Non-pigmented ciliary epithelial cell (primary cell): ENCODE measurements around the gene RBM25.

Experiments used
- DNase-seq: peaks from one replicate; pipeline ENCODE4 v3.0.0-alpha.2; 2010; ENCODE audit warnings: low read depth

The RBM25 gene

DNA sequence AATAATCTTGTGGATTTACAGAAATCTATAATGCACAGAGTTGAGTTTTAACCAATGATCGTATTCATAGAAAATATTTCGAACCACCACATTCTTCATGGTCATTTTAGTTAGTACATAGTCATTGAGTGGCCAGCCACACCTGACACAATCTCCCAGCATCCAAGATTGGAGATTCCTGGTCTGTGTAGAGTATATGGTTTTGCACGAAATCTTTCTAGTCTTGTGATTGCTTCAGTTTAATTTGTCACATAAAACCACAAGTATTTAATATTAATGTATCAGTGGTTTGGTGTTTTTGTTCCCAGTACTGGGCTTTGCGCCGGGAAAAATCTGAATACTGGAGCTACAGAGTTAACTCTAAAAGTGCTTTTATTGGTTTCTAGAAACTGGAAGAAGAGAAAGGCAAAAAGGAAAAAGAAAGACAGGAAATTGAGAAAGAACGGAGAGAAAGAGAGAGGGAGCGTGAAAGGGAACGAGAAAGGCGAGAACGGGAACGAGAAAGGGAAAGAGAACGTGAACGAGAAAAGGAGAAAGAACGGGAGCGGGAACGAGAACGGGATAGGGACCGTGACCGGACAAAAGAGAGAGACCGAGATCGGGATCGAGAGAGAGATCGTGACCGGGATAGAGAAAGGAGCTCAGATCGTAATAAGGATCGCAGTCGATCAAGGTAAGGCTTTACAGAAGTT is 44.6 kb downstream of the RBM25 start:
- no peak for DNase-seq

DNA sequence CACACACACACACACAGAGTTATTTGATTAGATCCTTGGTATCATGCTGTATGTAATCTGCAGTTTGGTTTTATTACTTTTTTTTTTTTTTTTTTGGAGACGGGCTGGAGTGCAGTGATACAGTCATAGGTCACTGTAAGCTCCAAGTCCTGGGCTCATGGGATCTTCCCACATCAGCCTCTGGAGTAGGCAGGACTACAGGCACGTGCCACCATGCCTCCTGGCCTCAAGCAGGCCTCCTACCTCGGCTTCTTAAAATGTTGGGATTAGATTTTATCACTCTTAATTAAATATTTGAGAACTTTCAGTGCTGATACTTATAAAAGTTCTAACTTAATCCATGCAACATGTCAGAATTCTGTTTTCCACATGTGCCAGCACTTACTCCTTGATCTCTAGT is 46.7 kb downstream of the RBM25 start:
- no peak for DNase-seq

DNA sequence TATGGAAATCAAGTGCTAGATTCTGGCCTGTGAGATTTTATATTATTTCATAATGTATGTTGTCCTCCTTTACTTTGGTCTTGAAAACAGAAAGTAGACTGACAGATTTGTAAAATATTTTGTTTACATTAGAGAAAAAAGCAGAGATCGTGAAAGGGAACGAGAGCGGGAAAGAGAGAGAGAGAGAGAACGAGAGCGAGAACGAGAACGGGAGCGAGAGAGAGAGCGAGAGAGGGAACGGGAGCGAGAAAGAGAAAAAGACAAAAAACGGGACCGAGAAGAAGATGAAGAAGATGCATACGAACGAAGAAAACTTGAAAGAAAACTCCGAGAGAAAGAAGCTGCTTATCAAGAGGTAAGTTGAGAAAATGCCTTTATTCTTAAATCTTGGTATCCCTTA is 47.4 kb downstream of the RBM25 start:
- no peak for DNase-seq

DNA sequence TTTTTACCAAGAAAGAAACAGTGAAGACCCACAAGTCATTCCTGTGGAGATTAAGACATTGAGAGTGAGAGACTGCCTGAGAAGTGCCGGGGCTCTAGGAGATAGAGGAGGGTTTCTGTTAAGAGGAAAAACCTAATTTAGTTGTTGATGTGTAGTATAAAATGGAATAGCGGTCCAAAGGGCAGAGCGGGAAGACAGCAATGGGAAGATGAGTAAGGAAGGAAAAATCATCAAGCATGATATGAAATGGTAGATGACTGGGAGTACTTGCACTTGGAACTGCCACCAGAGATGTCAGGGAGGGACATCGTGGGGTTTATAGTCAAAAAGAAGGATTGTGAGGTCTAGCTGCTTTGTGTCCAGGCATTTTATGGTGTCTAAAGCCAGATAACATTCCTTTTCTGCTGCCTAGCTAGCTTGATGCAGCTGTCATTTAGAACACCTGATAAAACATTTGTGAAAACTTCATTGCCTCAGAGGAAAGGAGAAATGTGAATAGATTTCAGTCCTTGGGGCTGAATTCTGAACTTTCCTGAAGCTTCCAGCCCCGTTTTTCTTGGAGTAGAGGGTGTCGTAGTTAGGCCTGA is 57.8 kb downstream of the RBM25 start:
- DNase-seq: no peak

DNA sequence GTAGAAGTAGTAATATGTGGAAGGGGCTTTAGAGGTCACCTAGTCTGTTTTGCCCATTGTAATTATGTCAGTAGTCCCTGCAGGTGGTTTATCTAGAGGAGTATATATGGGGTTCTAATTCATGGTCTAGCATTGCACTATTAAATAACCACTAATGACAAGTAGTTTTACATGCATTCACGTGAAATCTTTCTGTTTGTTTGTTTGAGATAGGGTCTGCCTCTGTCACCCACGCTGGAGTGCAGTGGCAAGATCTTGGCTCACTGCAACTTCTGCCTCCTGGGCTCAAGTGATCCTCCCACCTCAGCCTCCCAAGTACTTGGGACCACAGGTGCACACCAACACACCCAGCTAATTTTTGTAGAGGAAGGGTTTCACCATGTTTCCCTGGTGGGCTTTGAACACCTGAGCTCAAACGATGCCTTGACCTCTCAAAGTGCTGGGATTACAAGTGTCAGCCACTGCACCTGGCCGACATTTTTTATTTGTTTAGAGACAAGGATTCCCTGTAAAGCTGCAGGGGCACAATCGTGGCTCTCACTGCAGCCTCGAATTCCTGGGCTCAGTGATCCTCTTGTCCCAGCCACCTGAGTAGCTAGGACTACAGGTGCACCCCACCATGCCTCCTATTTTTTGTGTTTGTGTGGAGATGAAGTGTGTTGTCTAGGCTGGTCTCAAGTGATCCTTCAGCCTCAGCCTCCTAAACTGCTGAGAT is 66.0 kb downstream of the RBM25 start:
- DNase-seq: no peak

DNA sequence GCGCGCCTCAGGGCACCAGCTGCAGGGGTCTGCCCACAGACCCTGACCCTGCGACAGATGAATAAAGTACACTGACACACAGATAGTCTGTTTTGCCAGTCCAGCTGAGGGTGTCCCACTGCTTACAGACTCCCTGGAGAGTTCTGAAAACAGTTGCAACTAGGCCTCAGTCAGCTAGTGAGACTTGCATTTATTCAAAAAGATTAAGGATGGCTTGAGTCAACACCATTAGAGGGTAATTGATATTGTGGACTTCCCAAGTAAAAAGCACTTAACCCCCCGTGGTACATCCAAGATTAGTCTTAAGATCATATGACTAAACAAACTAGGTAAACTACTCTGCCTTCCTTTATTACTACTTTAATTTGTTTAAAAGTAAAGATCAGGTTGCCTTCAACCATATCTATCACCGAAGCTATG is 66.8 kb downstream of the RBM25 start:
- no peak for DNase-seq

DNA sequence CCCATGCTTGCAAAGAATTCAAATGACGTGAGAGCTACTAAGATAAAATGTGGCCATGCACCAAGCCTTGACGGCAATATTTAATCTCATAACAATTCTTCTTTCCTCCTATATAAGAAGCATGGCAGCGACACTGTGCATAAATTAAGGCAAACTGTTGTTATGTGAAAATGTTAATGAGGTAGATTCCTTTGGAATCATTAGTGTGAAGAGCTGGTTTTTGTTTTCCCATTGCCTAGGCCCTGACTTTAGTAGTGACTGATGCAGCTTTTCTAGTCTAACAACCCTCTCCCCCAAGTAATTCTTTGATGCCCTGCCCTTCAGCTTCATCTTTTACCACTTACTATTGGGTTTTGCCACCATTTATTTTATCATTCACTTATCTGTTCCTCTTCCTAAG is 67.4 kb downstream of the RBM25 start:
- DNase-seq: no peak

DNA sequence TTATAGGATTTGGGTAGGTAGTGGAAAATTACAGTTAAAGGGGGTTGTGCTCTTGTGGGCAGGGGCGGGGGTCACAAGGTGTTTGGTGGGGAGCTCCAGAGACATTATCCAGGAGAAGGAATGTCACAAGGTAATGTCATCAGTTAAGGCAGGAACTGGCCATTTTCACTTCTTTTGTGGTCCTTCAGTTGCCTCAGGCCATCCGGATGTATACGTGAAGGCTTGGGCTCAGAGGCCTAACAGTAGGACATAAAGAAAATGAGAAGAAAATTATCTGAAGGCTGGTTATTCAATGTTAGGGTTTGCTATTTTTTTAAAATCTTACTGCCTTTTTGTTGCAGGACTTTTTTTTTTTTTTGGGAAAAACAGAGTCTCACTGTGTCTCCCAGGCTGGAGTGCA is 75.5 kb downstream of the RBM25 start:
- DNase-seq: no peak

DNA sequence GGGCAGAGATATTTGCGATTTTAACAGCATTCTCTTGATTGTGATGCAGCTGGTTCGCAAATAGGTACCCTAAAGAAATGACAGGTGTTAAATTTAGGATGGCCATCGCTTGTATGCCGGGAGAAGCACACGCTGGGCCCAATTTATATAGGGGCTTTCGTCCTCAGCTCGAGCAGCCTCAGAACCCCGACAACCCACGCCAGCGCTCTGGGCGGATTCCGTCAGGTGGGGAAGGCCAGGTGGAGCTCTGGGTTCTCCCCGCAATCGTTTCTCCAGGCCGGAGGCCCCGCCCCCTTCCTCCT is 77.7 kb downstream of the RBM25 start:
- DNase-seq: no peak

DNA sequence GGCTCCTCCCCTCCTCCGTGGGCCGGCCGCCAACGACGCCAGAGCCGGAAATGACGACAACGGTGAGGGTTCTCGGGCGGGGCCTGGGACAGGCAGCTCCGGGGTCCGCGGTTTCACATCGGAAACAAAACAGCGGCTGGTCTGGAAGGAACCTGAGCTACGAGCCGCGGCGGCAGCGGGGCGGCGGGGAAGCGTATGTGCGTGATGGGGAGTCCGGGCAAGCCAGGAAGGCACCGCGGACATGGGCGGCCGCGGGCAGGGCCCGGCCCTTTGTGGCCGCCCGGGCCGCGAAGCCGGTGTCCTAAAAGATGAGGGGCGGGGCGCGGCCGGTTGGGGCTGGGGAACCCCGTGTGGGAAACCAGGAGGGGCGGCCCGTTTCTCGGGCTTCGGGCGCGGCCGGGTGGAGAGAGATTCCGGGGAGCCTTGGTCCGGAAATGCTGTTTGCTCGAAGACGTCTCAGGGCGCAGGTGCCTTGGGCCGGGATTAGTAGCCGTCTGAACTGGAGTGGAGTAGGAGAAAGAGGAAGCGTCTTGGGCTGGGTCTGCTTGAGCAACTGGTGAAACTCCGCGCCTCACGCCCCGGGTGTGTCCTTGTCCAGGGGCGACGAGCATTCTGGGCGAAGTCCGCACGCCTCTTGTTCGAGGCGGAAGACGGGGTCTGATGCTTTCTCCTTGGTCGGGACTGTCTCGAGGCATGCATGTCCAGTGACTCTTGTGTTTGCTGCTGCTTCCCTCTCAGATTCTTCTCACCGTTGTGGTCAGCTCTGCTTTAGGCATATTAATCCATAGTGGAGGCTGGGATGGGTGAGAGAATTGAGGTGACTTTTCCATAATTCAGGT is 78.3 kb downstream of the RBM25 start, which contains the start of gene PSEN1:
TSS of gene PSEN1 (plus strand) at position 121 of the 839 bp plus-strand sequence. CDS start 11,513 bp downstream, outside the sequence.
- peak; percentile 47 for DNase-seq

DNA sequence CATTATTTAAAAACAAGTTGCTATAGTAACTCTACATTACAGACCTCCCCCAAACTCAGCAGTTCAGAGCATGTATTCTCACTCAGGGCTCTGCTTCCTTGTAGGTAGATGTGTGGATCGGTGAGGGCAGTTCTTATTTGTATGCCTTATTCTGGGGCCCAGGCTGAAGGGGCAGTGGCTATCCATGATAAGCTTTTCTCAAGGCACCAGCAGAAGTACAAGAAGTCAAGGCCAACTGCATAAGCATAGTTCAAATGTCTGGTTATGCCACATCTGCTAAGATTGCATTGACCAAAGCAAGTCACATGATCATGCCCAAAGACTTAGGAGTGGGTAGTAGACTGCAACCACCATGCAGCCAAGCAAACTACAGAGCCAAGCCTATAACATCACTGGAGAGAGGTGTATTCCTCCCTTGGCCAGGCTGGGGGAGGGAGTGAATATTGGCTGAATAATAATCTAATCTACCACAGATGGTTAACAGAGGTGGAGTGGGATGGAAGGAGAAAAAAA is 82.5 kb downstream of the RBM25 start:
- DNase-seq: no peak

DNA sequence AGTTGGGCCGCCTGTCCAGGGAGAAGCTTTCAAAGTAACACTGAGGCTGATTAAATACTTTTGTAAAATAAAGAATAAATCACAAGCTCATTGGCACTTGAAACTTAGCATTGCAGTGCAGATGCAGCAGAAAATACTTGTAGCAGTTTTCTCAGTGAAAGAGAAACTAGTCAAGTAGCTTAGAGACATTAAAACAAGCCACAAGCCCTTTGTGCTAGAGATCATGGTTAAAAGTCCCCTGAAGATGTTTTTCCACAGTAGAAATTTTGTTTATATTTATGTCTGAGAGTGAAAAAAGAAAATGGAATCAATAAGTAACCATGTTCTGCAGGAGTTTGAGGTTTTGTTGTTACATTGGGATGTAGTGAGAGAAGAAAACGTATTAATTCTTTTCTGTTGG is 83.9 kb downstream of the RBM25 start:
- DNase-seq: no peak

DNA sequence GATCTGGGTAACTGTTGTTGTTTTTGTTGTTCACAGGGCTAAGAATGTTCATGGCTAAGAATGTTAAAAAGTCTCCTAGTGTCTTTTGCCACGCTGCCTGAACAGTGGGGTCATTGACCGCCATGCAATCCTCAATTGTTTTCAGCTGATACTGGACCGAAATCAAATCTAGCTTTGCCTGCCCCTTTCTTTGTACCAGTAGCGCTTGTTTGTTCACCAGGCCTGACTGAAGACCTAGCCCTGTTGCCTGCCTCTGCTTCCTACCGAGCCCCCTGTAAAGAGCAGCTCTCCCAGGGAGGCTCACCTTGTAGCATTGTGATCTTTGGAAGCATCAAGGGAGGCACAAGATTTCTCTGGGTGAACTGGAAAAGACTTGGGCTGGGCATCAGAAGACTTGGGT is 84.7 kb downstream of the RBM25 start:
- DNase-seq: no peak

DNA sequence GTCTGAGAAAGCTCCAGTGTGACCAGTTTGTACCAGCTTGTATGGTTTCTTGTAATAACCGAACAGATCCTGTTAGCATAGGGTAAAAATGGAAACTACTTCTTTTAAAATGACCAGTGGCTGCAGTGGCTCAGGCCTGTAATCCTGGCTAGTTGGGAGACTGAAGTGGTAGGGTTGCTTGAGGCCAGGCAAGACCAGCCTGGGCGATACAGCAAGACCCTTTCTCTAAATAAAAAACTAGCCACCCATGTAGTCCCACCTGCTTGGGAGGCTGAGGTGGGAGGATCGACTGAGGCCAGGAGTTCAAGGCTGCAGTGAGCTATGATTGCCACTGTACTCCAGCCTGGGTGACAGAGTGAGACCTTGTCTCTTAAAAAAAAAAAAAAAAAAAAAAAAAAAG is 85.3 kb downstream of the RBM25 start:
- DNase-seq: no peak

DNA sequence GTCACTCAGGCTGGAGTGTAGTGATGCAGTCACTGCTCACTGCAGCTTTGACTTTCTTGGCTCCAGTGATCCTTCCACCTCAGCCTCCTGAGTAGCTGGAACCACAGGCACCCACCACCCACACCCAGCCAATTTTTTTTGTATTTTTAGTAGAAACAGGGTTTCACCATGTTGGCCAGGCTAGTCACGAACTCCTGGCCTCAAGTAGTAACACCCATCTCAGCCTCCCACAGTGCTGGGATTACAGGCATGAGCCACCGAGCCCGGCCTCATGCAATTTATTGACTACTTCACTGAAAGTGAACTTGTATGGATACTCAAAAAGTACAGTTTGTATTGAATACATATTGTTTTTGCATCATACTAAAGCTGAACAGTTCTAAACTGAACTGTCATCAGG is 87.0 kb downstream of the RBM25 start:
- no peak for DNase-seq

DNA sequence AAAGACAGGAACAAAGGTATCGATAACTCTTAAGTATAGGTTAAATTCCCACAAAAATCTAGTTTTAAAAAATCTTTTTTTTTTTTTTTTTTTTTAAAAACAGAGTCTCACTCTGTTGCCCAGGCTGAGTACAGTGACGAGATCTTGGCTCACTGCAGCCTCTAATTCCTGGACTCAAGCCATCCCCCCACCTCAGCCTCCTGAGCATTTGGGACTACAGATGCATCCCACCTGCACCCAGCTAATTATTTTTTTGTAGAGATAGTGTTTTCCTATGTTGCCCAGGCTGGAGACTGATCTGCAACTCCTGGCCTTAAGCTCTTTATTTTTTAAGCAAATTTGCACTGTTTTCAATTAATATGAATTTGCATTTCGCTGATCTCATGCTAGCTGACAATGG is 87.8 kb downstream of the RBM25 start:
- DNase-seq: no peak

DNA sequence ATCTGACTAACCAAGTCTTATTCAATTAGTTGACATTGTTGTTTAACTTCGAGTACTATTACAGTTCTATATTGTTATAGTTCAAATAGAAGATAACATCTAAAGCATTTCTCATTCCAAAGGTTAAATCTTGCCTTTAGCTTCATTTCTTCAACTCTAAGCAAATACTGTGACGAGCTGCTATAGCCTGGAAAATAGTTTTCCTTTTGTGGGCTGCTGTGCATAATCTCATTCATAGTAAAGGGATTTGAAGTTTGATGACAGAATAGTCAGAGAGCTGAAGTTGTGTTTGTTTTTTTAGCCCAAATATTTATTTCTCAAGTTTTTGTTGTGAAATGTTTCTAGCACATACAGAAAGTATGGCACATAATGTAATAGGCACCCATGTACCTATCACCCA is 91.4 kb downstream of the RBM25 start:
- no peak for DNase-seq

DNA sequence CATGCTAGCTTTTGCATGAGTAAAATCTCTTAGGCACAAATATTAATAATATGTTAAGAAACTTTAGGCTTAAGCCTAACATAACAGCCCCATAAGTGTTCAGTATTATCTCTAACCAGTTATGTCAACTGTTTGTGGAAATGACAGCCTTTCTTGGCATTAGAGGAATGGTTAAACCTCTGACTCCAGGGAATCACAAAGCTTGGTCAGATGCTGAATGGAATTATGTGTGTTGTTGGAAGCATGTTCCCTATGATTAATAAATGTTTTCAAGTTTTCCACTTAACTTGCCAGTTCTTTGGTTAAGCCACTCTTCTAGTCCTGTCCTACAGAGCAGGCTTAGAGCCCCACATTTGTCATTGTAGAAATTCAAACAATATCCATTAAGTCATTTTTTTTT is 94.9 kb downstream of the RBM25 start:
- DNase-seq: peak; percentile 41

DNA sequence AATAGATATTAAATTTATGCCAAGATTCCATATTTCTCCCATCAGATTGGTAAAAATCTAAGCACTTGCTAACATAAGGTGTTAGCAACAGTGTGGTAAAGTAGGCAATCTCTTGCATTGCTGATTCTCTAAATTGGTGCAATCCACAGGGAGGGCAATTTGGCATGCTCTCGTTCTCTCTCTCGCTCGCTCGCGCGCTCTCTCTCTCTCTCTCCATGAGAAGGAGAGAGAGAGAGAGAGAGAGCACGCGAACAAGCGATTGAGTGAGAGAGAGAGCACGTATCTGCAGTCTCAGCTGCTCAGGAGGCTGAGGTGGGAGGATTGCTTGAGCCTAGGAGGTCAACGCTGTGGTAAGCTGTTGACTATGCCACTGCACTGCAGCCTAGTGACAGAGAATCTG is 103.9 kb downstream of the RBM25 start:
- no peak for DNase-seq

DNA sequence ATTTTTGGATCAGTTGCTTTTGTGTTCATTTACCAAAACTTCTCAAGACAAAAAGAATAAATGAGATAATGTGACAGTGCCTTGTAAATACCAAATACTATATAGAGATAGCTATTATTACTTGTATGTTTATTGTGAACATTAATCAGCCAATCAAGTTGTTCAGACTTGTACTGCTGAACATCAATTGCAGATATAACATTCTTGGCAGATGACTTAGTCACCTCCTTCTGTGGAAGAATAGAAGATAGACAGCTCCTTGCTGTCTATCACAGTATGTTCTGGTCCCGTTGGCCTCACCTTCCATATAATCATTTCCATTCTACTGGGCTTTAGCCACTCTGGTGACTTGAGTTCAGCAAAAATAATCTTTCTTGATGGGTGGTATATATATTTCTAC is 108.1 kb downstream of the RBM25 start:
- no peak for DNase-seq

DNA sequence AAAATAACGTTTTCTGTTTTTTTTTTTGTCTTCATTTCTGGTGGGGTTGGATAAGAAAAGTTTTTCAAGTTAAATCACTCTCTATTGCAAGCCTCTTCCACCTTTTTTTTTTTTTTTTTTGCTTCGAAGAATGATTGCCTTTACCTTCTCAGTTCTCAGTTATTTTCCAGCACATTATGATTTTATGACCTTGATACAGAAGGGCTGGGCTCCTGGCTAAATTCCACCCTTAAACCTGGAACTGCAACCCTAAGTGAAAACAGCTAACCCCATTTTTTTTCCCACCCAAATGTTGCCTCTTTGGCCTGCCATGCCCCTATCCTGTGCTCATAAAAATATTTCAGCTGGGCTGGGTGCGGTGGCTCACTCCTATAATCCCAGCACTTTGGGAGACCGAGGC is 109.4 kb downstream of the RBM25 start:
- DNase-seq: no peak

DNA sequence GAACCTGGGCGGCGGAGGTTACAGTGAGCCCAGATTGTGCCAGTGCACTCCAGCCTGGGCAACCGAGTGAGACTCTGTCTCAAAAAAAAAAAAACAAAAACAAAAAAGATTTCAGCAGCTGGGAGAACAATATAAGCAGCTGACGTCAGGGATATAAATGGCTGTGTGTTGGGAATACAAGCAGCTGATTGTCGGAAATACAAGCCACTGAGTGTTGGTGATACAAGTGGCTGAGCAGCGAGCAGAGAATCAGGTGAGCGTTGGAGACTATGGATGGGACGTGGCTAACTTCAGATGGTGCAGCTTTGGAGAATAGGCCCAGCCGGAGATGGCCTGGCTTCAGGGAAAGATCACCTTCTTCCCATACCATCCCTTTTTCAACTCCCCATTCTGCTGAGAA is 109.9 kb downstream of the RBM25 start:
- DNase-seq: no peak

DNA sequence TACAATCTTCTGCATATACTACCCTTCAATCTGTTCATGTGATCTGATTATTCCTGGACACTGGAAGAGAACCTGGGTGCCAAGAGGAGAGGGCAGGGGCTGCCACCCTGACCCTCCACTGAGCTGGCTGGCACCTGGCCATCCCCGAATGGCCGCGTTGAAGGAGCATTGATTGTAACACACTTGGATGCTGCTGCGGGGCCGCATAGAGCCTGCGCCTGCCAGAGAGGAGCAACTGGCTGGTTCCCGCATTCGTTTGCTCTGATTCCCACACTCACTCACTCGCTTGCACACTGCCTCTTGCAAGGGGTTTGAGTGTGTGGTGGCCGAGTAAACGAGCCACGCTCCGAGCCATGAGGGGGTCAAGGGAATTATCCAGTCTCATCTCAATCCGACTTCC is 110.4 kb downstream of the RBM25 start:
- no peak for DNase-seq
